ENCODE measurements around the gene CCDC68. TPM values are rescaled to one million over a fixed set of nuclear protein-coding genes. Genes with fewer than 3 reads are reported as not detected.

Gene CCDC68
- total and polyA plus RNA-seq, 9 donors: 5.4 to 62.8 (median 11.2) TPM

GRCh38 chr18:54900290-54900689, 59.0 kb downstream of the CCDC68 start:
- Histone ChIP-seq H3K4me3 (no peak overlapping the region), H3K27me3 (no peaks in the 10 kb centered on the region), H3K36me3 (no peaks in the 10 kb centered on the region), H3K4me1 (ENCODE audit: insufficient read depth) (no peaks in the 10 kb centered on the region), H3K9me3 (no peaks in the 10 kb centered on the region), H3K27ac (no peak overlapping the region)
- TF ChIP-seq CTCF (IDR thresholded peaks at IDR 0.05): no peak
- no peak for TF ChIP-seq EP300 (IDR thresholded peaks at IDR 0.05)
- TF ChIP-seq POLR2A (IDR thresholded peaks at IDR 0.05): no peak
- 90 to 92% (median 92%) methylated on average over 2 of the region's 2 CpGs for WGBS, 3 donors
- intact Hi-C loops (cut with DNase I): no loop called here
- no peak for DNase-seq

- no peak overlapping the region for H3K27ac ChIP-seq
- H3K27me3 ChIP-seq: no peaks in the 10 kb centered on the region
- DNase-seq: no peak
- intact Hi-C loops (cut with DNase I): no loop called here
- no peaks in the 10 kb centered on the region for H3K4me1 ChIP-seq (ENCODE audit: insufficient read depth)
- no peaks in the 10 kb centered on the region for H3K36me3 ChIP-seq
- H3K9me3 ChIP-seq: no peaks in the 10 kb centered on the region
- TF ChIP-seq CTCF (IDR thresholded peaks at IDR 0.05) (no peak), EP300 (IDR thresholded peaks at IDR 0.05) (no peak), POLR2A (IDR thresholded peaks at IDR 0.05) (no peak)
- no peak overlapping the region for H3K4me3 ChIP-seq
These were observed 59.8 kb downstream of the CCDC68 start for GRCh38 chr18:54899500-54899899.

- no peak for DNase-seq
- TF ChIP-seq EP300 (IDR thresholded peaks at IDR 0.05) (no peak), POLR2A (IDR thresholded peaks at IDR 0.05) (no peak)
- 65 to 71% (median 66%) methylated on average over 2 of the region's 2 CpGs for WGBS, 3 donors
- Histone ChIP-seq H3K36me3 (no peaks in the 10 kb centered on the region), H3K27me3 (no peaks in the 10 kb centered on the region), H3K27ac (no peak overlapping the region), H3K9me3 (no peaks in the 10 kb centered on the region), H3K4me1 (ENCODE audit: insufficient read depth) (no peaks in the 10 kb centered on the region), H3K4me3 (no peak overlapping the region)
- intact Hi-C loops (cut with DNase I): no loop called here
These were observed 70.3 kb downstream of the CCDC68 start for GRCh38 chr18:54888933-54889332.

- H3K9me3 ChIP-seq: no peaks in the 10 kb centered on the region
- no peaks in the 10 kb centered on the region for H3K36me3 ChIP-seq
- H3K27me3 ChIP-seq: no peaks in the 10 kb centered on the region
- H3K4me3 ChIP-seq: no peak overlapping the region
- WGBS, 3 donors: 82 to 90% (median 88%) methylated on average over 2 of the region's 2 CpGs
- no peaks in the 10 kb centered on the region for H3K4me1 ChIP-seq (ENCODE audit: insufficient read depth)
- no peak overlapping the region for H3K27ac ChIP-seq
- intact Hi-C loops (cut with DNase I): no loop called here
- no peak for DNase-seq
- TF ChIP-seq CTCF (IDR thresholded peaks at IDR 0.05) (no peak), EP300 (IDR thresholded peaks at IDR 0.05) (no peak), POLR2A (IDR thresholded peaks at IDR 0.05) (no peak)
These were observed 70.9 kb downstream of the CCDC68 start for GRCh38 chr18:54888378-54888777.

GRCh38 chr18:54883816-54884604, 75.3 kb downstream of the CCDC68 start:
- Histone ChIP-seq H3K27ac (no peak overlapping the region), H3K36me3 (no peaks in the 10 kb centered on the region), H3K4me3 (no peak overlapping the region), H3K27me3 (no peaks in the 10 kb centered on the region), H3K4me1 (ENCODE audit: insufficient read depth) (no peaks in the 10 kb centered on the region), H3K9me3 (no peaks in the 10 kb centered on the region)
- TF ChIP-seq CTCF (IDR thresholded peaks at IDR 0.05) (no peak), POLR2A (IDR thresholded peaks at IDR 0.05) (no peak), EP300 (IDR thresholded peaks at IDR 0.05) (no peak)
- intact Hi-C loops (cut with DNase I): no loop called here
- WGBS, 3 donors: 87 to 91% (median 87%) methylated on average over 6 of the region's 6 CpGs
- DNase-seq: no peak
